CD4-positive, alpha-beta T cell treated with Interleukin-4 for 4 hours (primary cell): ENCODE data around the gene VASN.

Experiments used
- DNase-seq: peaks from one replicate; pipeline ENCODE4 v3.0.0-alpha.2; 2020

Gene VASN

GRCh38 chr16:4404967-4405696 lies 33.5 kb downstream of the VASN start:
- DNase-seq: no peak

- DNase-seq: no peak
Measured at GRCh38 chr16:4407543-4408322, 36.1 kb downstream of the VASN start.

GRCh38 chr16:4408323-4408690 lies 36.7 kb downstream of the VASN start:
- DNase-seq: no peak

- DNase-seq: no peak
Measured at GRCh38 chr16:4409081-4409932, 37.7 kb downstream of the VASN start.

- no peak for DNase-seq
Measured at GRCh38 chr16:4410335-4411075, 38.9 kb downstream of the VASN start.

GRCh38 chr16:4411684-4412083 lies 40.0 kb downstream of the VASN start:
- no peak for DNase-seq

- no peak for DNase-seq
Measured at GRCh38 chr16:4412159-4412558, 40.5 kb downstream of the VASN start.

GRCh38 chr16:4412854-4413253 lies 41.2 kb downstream of the VASN start:
- no peak for DNase-seq

- peak; percentile 97 for DNase-seq
Measured at GRCh38 chr16:4414187-4414917, 42.7 kb downstream of the VASN start.

- DNase-seq: peak; percentile 74
Measured at GRCh38 chr16:4415538-4416199, 44.0 kb downstream of the VASN start.

GRCh38 chr16:4416200-4417032 lies 44.8 kb downstream of the VASN start, which contains the start of gene CORO7:
CORO7 (minus strand) TSS chr16:4416596; CDS start chr16:4416518, 78 bp downstream.
- peak; percentile 98 for DNase-seq

- DNase-seq: no peak
Measured at GRCh38 chr16:4419402-4419959, 47.8 kb downstream of the VASN start.

GRCh38 chr16:4420505-4421105 lies 49.0 kb downstream of the VASN start:
- no peak for DNase-seq

- peak; percentile 90 for DNase-seq
Measured at GRCh38 chr16:4425378-4426020, 53.9 kb downstream of the VASN start, which contains the start of gene DNAJA3. DNAJA3 (plus strand) TSS chr16:4425868; CDS start chr16:4425882, 14 bp downstream.

GRCh38 chr16:4426021-4426684 lies 54.5 kb downstream of the VASN start:
- peak; percentile 60 for DNase-seq

GRCh38 chr16:4426722-4427372 lies 55.2 kb downstream of the VASN start:
- DNase-seq: no peak

- no peak for DNase-seq
Measured at GRCh38 chr16:4428500-4428899, 56.9 kb downstream of the VASN start.

- no peak for DNase-seq
Measured at GRCh38 chr16:4431023-4431422, 59.4 kb downstream of the VASN start.
